HepG2 (cell line): ENCODE measurements around the gene TUBG1. TPM values are rescaled to one million over a fixed set of nuclear protein-coding genes. Genes with fewer than 3 reads are reported as not detected.

Experiments
- GTF3A ChIP-seq: sonication (generic); formaldehyde crosslinking; conservative IDR thresholded peaks from 2 replicates; pipeline ENCODE4 v1.4.0; 2020; ENCODE audit warnings: mild to moderate bottlenecking, missing genetic modification reagents
- HHEX ChIP-seq: IDR thresholded peaks from 2 replicates; pipeline ENCODE4 v1.6.1; 2016; ENCODE audit warnings: control low read depth
- SATB2 ChIP-seq: sonication (generic); formaldehyde crosslinking; IDR thresholded peaks from 2 replicates; pipeline ENCODE4 v1.5.0; 2020; ENCODE audit warnings: missing genetic modification reagents
- TBL1XR1 ChIP-seq: fragments of 150-350 bp; IDR thresholded peaks from 2 replicates; pipeline ENCODE4 v1.6.1; 2014; ENCODE audit warnings: borderline replicate concordance, low read length; ENCODE audit not compliant: partially characterized antibody
- TFE3 ChIP-seq: IDR thresholded peaks from 2 replicates; pipeline ENCODE4 v1.6.1; 2016
- XBP1 ChIP-seq: sonication (generic); formaldehyde crosslinking; IDR thresholded peaks from 2 replicates; pipeline ENCODE4 v1.5.0; 2020; ENCODE audit warnings: missing genetic modification reagents
- ZMYM2 ChIP-seq: sonication (generic); formaldehyde crosslinking; IDR thresholded peaks from 2 replicates; pipeline ENCODE4 v1.8.0; 2022; ENCODE audit warnings: mild to moderate bottlenecking, missing genetic modification reagents
- ZMYM4 ChIP-seq: sonication (generic); formaldehyde crosslinking; IDR thresholded peaks from 2 replicates; pipeline ENCODE4 v1.8.1; 2023; ENCODE audit warnings: mild to moderate bottlenecking, missing genetic modification reagents
- ZNF274 ChIP-seq: sonication (generic); formaldehyde crosslinking; IDR thresholded peaks from 2 replicates; pipeline ENCODE4 v1.5.1; 2020; ENCODE audit warnings: mild to moderate bottlenecking, missing genetic modification reagents
- ZNF576 ChIP-seq: sonication (generic); formaldehyde crosslinking; IDR thresholded peaks from 2 replicates; pipeline ENCODE4 v1.4.0; 2020; ENCODE audit warnings: mild to moderate bottlenecking, missing genetic modification reagents
- ZNF724P ChIP-seq: sonication (generic); formaldehyde crosslinking; IDR thresholded peaks from 2 replicates; pipeline ENCODE4 v1.8.0; 2022; ENCODE audit warnings: missing genetic modification reagents, borderline replicate concordance
- polyA plus RNA-seq, 8 experiments: library from polyadenylated mRNA; depleted of rRNA in 3 of 8; stranded (reverse) in 7 of 8; unstranded in 1 of 8; fragments of >200 nt; fragmentation: Illumina TruSeq in 4 of 8; extraction: Trizol in 4 of 8; gene quantifications; 2 replicates each; pipeline versions ENCODE4 v1.2.1 to v1.2.3, GENCODE V29; 2011 to 2016; ENCODE audit warnings: low read depth in 4 of 8, missing spikeins in 1 of 8, mixed read lengths in 1 of 8; ENCODE audit not compliant: insufficient read depth in 1 of 8
- total RNA-seq, 5 experiments: library from RNA; depleted of rRNA; stranded (reverse); fragments of >200 nt; fragmentation: Illumina TruSeq; extraction: Trizol; gene quantifications; 2 replicates each; pipeline ENCODE4 v1.2.3, GENCODE V29; 2016; ENCODE audit warnings: low read depth in 1 of 5
- TF ChIP-seq, protein P1 (sequence below): sonication (generic); formaldehyde crosslinking; IDR thresholded peaks from 2 replicates; pipeline ENCODE4 v1.4.0; 2020; ENCODE audit warnings: mild to moderate bottlenecking, missing genetic modification reagents
- TF ChIP-seq, protein P2 (sequence below): sonication (generic); formaldehyde crosslinking; IDR thresholded peaks from 2 replicates; pipeline ENCODE4 v1.5.1; 2020; ENCODE audit warnings: mild to moderate bottlenecking, missing genetic modification reagents, moderate library complexity
- TF ChIP-seq, protein P3 (sequence below), 2 experiments: sonication (generic) in 1 of 2; formaldehyde crosslinking in 1 of 2; IDR thresholded peaks; 2 replicates each; pipeline versions ENCODE4 v1.4.0 to v1.6.1; 2016 to 2020; ENCODE audit warnings: borderline replicate concordance in 1 of 2, low read depth in 1 of 2, mild to moderate bottlenecking in 1 of 2, missing genetic modification reagents in 1 of 2
- TF ChIP-seq, protein P4 (sequence below): sonication (generic); formaldehyde crosslinking; IDR thresholded peaks from 2 replicates; pipeline ENCODE4 v1.4.0; 2020; ENCODE audit warnings: missing genetic modification reagents

The TUBG1 gene
- total and polyA plus RNA-seq, 2 of the 13 experiments (the other 11 are each of a cell fraction or from before 2014, with no cell fraction given): 74.1 to 137 TPM

DNA sequence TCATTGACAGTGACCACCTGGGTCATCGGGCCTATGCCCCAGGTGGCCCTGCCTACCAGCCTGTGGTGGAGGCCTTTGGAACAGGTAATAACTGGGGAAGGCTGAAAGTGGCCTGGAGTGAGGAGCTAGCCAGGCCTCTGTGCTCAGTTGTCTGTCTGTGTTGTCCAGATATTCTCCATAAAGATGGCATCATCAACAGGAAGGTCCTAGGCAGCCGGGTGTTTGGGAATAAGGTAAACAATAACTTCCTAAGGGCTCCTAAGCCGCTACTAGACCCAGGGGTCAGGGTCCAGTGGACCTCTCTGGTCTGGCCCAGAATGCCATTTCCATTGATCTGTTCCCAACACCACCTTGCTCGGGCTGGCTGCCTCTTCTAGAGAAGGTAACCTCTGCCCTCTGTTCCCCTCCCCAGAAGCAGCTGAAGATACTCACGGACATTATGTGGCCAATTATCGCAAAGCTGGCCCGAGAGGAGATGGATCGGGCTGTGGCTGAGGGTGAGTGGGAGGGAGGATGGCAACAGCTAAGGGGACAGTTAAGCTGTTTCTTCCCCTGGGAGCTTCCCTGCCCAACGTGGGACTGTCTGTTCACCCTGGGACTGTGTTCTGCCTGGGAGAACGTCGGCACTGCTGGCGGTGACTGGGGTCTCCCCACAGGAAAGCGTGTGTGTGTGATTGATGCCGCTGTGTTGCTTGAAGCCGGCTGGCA, 44.5 kb upstream of the TUBG1 start (continued):
- TF ChIP-seq GTF3A (CRISPR knock-in tag) (no peak), TFE3 (CRISPR knock-in tag) (0 out of 2 replicates have a peak, but pooled peaks have one; percentile 41), HHEX (CRISPR knock-in tag) (no peak), SATB2 (CRISPR knock-in tag) (no peak), TBL1XR1 (no peak), ZNF576 (CRISPR knock-in tag) (no peak), ZMYM2 (CRISPR knock-in tag) (peak; percentile 64; the same call in 1 of the 2 replicates), ZNF724P (no peak), XBP1 (CRISPR knock-in tag) (no peak), ZNF274 (CRISPR knock-in tag) (no peak), ZMYM4 (CRISPR knock-in tag) (0 out of 2 replicates have a peak, but pooled peaks have one; percentile 22)
- TF ChIP-seq, protein P1, sequence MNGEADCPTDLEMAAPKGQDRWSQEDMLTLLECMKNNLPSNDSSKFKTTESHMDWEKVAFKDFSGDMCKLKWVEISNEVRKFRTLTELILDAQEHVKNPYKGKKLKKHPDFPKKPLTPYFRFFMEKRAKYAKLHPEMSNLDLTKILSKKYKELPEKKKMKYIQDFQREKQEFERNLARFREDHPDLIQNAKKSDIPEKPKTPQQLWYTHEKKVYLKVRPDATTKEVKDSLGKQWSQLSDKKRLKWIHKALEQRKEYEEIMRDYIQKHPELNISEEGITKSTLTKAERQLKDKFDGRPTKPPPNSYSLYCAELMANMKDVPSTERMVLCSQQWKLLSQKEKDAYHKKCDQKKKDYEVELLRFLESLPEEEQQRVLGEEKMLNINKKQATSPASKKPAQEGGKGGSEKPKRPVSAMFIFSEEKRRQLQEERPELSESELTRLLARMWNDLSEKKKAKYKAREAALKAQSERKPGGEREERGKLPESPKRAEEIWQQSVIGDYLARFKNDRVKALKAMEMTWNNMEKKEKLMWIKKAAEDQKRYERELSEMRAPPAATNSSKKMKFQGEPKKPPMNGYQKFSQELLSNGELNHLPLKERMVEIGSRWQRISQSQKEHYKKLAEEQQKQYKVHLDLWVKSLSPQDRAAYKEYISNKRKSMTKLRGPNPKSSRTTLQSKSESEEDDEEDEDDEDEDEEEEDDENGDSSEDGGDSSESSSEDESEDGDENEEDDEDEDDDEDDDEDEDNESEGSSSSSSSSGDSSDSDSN (CRISPR knock-in tag): peak; percentile 21; the same call in 1 of the 2 replicates
- TF ChIP-seq, protein P2, sequence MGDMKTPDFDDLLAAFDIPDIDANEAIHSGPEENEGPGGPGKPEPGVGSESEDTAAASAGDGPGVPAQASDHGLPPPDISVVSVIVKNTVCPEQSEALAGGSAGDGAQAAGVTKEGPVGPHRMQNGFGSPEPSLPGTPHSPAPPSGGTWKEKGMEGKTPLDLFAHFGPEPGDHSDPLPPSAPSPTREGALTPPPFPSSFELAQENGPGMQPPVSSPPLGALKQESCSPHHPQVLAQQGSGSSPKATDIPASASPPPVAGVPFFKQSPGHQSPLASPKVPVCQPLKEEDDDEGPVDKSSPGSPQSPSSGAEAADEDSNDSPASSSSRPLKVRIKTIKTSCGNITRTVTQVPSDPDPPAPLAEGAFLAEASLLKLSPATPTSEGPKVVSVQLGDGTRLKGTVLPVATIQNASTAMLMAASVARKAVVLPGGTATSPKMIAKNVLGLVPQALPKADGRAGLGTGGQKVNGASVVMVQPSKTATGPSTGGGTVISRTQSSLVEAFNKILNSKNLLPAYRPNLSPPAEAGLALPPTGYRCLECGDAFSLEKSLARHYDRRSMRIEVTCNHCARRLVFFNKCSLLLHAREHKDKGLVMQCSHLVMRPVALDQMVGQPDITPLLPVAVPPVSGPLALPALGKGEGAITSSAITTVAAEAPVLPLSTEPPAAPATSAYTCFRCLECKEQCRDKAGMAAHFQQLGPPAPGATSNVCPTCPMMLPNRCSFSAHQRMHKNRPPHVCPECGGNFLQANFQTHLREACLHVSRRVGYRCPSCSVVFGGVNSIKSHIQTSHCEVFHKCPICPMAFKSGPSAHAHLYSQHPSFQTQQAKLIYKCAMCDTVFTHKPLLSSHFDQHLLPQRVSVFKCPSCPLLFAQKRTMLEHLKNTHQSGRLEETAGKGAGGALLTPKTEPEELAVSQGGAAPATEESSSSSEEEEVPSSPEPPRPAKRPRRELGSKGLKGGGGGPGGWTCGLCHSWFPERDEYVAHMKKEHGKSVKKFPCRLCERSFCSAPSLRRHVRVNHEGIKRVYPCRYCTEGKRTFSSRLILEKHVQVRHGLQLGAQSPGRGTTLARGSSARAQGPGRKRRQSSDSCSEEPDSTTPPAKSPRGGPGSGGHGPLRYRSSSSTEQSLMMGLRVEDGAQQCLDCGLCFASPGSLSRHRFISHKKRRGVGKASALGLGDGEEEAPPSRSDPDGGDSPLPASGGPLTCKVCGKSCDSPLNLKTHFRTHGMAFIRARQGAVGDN (CRISPR knock-in tag): peak; percentile 87
- TF ChIP-seq, protein P3, sequence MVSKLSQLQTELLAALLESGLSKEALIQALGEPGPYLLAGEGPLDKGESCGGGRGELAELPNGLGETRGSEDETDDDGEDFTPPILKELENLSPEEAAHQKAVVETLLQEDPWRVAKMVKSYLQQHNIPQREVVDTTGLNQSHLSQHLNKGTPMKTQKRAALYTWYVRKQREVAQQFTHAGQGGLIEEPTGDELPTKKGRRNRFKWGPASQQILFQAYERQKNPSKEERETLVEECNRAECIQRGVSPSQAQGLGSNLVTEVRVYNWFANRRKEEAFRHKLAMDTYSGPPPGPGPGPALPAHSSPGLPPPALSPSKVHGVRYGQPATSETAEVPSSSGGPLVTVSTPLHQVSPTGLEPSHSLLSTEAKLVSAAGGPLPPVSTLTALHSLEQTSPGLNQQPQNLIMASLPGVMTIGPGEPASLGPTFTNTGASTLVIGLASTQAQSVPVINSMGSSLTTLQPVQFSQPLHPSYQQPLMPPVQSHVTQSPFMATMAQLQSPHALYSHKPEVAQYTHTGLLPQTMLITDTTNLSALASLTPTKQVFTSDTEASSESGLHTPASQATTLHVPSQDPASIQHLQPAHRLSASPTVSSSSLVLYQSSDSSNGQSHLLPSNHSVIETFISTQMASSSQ (IDR thresholded peaks at IDR 0.05; ENCODE audit: low read depth): no peak
- TF ChIP-seq, protein P3 (CRISPR knock-in tag; IDR thresholded peaks at IDR 0.05; ENCODE audit: borderline replicate concordance): no peak
- TF ChIP-seq, protein P4, sequence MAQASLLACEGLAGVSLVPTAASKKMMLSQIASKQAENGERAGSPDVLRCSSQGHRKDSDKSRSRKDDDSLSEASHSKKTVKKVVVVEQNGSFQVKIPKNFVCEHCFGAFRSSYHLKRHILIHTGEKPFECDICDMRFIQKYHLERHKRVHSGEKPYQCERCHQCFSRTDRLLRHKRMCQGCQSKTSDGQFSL (CRISPR knock-in tag): no peak
